ENCODE measurements around the gene OPCML. TPM values are rescaled to one million over a fixed set of nuclear protein-coding genes. Genes with fewer than 3 reads are reported as not detected.

OPCML gene
- total and polyA plus RNA-seq, 5 donors = 0.14 to 2.8 (median 1.1) TPM

DNA sequence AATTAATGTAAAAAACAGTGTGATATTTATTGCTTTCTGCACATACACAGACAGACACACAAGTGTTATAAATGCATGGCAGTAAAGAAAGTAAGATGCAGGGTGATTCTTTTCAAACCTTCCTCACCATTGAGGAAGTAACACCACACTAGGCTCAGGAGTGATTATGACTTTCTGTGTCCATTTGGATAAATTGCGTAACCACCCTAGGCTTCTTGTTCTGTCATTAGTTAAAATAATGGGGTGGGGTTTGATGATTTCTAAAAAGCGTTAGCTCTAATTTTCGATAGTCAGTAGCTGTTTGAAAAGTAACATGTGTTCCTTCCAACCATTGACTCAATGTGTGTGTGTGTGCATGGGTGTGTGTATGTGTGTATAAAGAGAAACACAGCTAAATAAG is 1081.7 kb downstream of the OPCML start:
- H3K4me3 ChIP-seq (ENCODE audit: low read length) = no peak overlapping the region
- no peak overlapping the region for H3K27ac ChIP-seq (ENCODE audit: low read length)
- no peaks in the 10 kb centered on the region for H3K4me1 ChIP-seq (ENCODE audit: control insufficient read depth, insufficient read depth, low read length)
- no peaks in the 10 kb centered on the region for H3K27me3 ChIP-seq (ENCODE audit: control insufficient read depth, insufficient read depth)
- WGBS = 91% methylated on average over 3 of the region's 3 CpGs
- intact Hi-C loops (cut with DNase I) = no loop called here
- ATAC-seq = no peak
- DNase-seq = no peak
- no peaks in the 10 kb centered on the region for H3K9me3 ChIP-seq (ENCODE audit: control insufficient read depth, low read length)

DNA sequence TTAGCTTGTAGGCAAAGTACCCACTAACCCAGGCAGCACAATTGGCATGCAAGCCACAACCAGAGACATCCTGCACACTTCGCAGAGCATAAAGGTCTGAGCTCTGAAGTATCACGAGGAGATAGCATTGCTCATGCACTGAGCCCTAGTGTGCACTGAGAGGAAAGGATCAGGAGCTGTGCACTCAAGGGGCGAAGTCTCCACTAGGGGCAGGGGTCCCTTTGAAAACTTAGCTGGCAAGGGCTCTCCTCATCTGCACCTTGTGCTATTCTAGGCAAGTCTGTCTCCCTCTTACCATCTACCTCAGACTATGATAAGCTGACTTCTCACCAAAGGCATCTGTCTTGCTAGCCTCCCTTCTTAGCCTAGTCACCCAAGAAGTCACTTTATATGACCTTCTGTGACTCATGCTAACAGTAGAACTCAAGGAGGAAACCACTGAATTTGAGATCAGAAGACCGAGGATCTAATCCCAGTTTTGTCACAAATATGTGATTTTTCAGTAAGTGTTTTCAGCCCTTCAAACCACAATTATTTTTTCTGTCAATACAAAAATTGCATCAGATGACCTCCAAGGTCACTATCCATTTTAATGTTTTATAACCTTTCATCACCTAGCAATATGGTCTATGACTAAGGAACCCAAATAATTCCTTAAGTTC is 1083.8 kb downstream of the OPCML start:
- no peak for ATAC-seq
- 87% methylated on average over 4 of the region's 4 CpGs for WGBS
- intact Hi-C loops (cut with DNase I) = no loop called here
- Histone ChIP-seq H3K9me3 (ENCODE audit: control insufficient read depth, low read length) (no peaks in the 10 kb centered on the region), H3K27me3 (ENCODE audit: control insufficient read depth, insufficient read depth) (no peaks in the 10 kb centered on the region), H3K4me3 (ENCODE audit: low read length) (no peak overlapping the region), H3K4me1 (ENCODE audit: control insufficient read depth, insufficient read depth, low read length) (no peaks in the 10 kb centered on the region), H3K27ac (ENCODE audit: low read length) (no peak overlapping the region)
- DNase-seq = no peak

DNA sequence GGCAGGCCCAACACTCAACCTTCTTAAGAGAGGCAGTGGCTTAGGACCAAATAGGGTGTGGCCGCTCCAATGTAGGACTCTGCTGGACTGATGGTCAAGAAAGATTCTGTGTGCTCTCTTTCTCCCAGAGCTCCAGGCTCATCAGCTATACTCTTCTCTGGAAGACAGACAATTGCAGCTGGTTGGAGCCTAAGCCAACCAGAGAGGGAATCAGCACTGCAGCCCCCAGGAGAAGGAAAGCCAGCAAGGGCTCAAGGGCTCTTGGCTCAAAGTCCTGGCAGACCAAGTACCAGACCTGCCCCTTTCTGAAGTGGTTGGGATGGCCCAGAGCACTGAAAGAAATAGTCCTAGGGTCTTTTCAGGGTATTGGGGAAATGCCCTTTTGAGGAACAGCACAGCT is 1084.5 kb downstream of the OPCML start:
- no peaks in the 10 kb centered on the region for H3K9me3 ChIP-seq (ENCODE audit: control insufficient read depth, low read length)
- intact Hi-C loops (cut with DNase I) = no loop called here
- H3K4me1 ChIP-seq (ENCODE audit: control insufficient read depth, insufficient read depth, low read length) = no peaks in the 10 kb centered on the region
- no peak overlapping the region for H3K4me3 ChIP-seq (ENCODE audit: low read length)
- H3K27ac ChIP-seq (ENCODE audit: low read length) = no peak overlapping the region
- 98% methylated on average over 1 of the region's 1 CpG for WGBS
- H3K27me3 ChIP-seq (ENCODE audit: control insufficient read depth, insufficient read depth) = no peaks in the 10 kb centered on the region
- DNase-seq (no peak), ATAC-seq (no peak)

DNA sequence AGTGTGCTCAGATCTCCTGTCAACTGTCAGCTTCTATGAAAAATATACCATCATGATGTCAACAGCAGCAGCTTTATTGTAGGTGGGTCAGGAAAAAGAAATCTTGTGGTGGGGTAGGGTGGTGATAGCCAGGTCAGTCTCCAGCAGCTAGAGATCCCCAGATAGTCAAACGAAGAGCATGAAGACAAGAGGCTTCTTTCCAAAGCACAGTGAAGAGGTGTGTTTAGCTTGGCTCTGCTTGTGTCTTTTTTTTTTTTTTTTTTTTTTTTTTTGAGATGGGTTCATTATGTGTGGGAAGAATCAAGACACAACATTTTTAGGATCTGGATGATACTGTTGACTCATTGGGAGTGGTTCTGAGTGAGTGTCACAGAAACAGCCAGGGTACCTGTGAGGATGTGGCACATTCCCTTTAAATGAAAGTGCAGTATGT is 1086.4 kb downstream of the OPCML start:
- Histone ChIP-seq H3K27me3 (ENCODE audit: control insufficient read depth, insufficient read depth) (no peaks in the 10 kb centered on the region), H3K4me3 (ENCODE audit: low read length) (no peak overlapping the region), H3K27ac (ENCODE audit: low read length) (no peak overlapping the region), H3K9me3 (ENCODE audit: control insufficient read depth, low read length) (no peaks in the 10 kb centered on the region), H3K4me1 (ENCODE audit: control insufficient read depth, insufficient read depth, low read length) (no peaks in the 10 kb centered on the region)
- no peak for DNase-seq
- intact Hi-C loops (cut with DNase I) = no loop called here
- no peak for ATAC-seq
- 44% methylated on average over 1 of the region's 1 CpG for WGBS

DNA sequence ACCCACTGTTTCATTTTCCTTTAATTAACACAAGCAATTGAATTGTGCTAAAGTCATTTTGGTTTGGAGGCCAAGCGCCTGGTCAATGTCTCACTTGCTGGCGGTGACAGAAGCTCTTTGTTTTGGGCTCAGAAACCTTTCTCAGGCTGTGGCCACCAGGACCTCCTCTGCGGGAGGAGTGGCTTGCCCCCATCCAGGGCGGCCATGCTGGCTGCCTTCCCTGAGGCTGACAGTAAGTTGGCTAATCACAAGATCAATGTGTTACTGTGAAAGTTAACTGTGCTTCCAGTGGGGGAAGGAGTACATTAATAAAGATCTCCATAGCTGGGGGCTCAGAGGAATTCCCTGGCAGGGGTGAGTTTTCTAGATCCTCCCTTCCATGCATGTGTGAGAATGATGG is 1087.4 kb downstream of the OPCML start:
- 78% methylated on average over 4 of the region's 4 CpGs for WGBS
- no peaks in the 10 kb centered on the region for H3K9me3 ChIP-seq (ENCODE audit: control insufficient read depth, low read length)
- DNase-seq (no peak), ATAC-seq (no peak)
- H3K27ac ChIP-seq (ENCODE audit: low read length) = no peak overlapping the region
- no peaks in the 10 kb centered on the region for H3K4me1 ChIP-seq (ENCODE audit: control insufficient read depth, insufficient read depth, low read length)
- intact Hi-C loops (cut with DNase I) = no loop called here
- no peak overlapping the region for H3K4me3 ChIP-seq (ENCODE audit: low read length)
- no peaks in the 10 kb centered on the region for H3K27me3 ChIP-seq (ENCODE audit: control insufficient read depth, insufficient read depth)

DNA sequence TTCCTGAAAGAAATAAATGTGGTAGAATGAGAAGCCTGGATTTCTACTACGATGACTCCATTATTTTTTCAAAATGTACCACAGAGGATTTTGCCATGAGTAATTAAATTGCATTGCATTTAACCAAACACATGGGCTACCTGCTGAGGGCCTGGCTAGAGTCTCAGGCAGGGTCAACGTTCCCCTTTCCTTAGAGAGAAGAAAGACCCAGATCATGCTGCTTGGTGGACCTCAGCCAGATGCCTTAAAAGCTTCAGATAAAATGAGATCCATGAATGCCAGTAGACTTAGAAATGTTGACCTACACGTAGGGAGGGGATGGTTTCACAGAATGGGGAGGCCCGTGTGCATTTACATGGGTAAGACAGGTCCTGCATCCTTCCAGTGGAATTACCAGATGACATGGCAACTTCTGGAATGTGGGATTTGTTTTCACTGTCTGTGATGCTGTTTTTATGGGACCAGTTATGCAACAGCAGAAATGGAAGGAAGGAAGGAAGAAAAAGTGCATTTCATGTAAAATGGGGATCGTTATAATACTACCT is 1092.5 kb downstream of the OPCML start:
- Histone ChIP-seq H3K27me3 (ENCODE audit: control insufficient read depth, insufficient read depth) (no peaks in the 10 kb centered on the region), H3K4me1 (ENCODE audit: control insufficient read depth, insufficient read depth, low read length) (no peaks in the 10 kb centered on the region), H3K9me3 (ENCODE audit: control insufficient read depth, low read length) (no peaks in the 10 kb centered on the region), H3K27ac (ENCODE audit: low read length) (no peak overlapping the region), H3K4me3 (ENCODE audit: low read length) (no peak overlapping the region)
- ATAC-seq = no peak
- intact Hi-C loops (cut with DNase I) = no loop called here
- WGBS = 68% methylated on average over 5 of the region's 5 CpGs
- no peak for DNase-seq

DNA sequence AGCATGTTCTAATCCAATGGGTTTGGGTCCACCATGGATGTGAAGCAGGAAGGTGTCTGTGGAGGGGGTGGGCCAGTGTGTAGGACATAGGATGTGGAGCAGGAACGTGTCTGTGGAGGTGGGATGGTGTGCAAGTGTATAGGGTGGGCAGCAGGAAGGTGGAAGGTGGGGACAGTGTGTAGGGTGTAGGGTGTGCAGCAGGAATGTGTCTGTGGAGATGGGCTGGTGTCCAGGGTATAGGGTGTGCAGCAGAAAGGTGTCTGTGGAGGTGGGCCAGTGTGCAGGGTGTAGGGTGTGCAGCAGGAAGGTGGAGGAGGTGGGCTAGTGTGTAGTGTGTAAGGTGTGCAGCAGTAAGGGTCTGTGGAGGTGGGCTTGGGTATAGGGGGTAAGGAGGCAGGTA is 1093.9 kb downstream of the OPCML start:
- 73% methylated on average over 1 of the region's 1 CpG for WGBS

DNA sequence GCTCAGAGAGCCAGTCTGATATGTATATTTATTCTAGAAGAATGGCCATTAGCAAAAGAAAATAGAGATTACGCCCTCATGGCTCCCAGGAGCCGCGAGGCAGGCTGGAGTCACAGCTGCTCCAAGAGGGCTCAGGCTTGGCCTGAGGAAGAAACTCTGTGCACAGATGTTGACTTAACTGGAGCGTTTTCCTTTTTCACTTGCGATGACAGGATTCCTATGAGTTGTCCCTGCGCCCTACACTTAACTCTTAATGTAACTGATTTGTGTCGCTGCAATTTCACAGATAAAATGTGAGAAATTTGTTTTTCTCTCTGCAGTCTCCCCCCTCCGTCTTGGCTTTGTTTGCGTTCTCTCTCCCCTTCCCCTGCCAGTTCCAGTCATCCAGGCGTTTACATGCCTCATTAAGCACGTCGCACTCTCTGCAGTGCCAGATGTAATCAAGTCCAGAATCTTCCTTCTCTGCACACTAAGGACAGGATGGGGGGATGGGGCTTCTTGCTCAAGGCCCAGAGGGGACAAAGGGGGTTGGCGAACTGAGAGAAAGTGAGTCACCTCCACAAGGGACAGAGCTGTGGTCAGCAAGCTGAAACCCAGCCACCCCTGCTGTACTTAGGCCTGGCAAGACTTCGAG is 1101.8 kb downstream of the OPCML start:
- Histone ChIP-seq H3K27me3 (ENCODE audit: control insufficient read depth, insufficient read depth) (no peaks in the 10 kb centered on the region), H3K9me3 (ENCODE audit: control insufficient read depth, low read length) (no peaks in the 10 kb centered on the region), H3K4me3 (ENCODE audit: low read length) (no peak overlapping the region), H3K4me1 (ENCODE audit: control insufficient read depth, insufficient read depth, low read length) (no peaks in the 10 kb centered on the region), H3K27ac (ENCODE audit: low read length) (no peak overlapping the region)
- intact Hi-C loops (cut with DNase I) = no loop called here
- WGBS = 30% methylated on average over 14 of the region's 14 CpGs
- ATAC-seq (peak; percentile 78 to 80), DNase-seq (peak in 2 of 3 donors; percentile 15 to 54)

More for the DNA sequence above, 1093.9 kb downstream of the OPCML start:
- Histone ChIP-seq H3K27me3 (ENCODE audit: control insufficient read depth, insufficient read depth) (no peaks in the 10 kb centered on the region), H3K9me3 (ENCODE audit: control insufficient read depth, low read length) (no peaks in the 10 kb centered on the region), H3K4me3 (ENCODE audit: low read length) (no peak overlapping the region), H3K4me1 (ENCODE audit: control insufficient read depth, insufficient read depth, low read length) (no peaks in the 10 kb centered on the region), H3K27ac (ENCODE audit: low read length) (no peak overlapping the region)
- DNase-seq (no peak), ATAC-seq (no peak)
- intact Hi-C loops (cut with DNase I) = no loop called here

DNA sequence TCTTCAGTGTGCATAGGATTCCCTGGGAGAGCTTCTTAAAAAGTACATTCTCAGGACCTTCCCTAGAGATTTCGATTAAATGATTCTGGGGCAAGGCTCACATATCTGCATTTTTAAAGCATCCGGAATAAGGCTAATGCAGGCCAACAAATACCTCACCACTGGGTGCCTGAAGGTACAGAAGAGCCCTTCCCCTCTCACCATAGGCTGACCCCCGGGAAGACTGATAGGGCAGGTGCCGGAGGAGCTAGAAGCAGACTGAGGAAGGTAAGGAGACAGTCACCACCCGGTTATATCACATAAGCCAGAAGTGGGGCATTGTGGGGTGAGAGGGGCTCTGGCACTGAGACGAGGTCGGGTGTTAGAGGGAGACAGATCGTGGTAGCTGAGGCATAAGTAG is 1102.6 kb downstream of the OPCML start:
- no peak overlapping the region for H3K4me3 ChIP-seq (ENCODE audit: low read length)
- H3K4me1 ChIP-seq (ENCODE audit: control insufficient read depth, insufficient read depth, low read length) = no peaks in the 10 kb centered on the region
- 76% methylated on average over 8 of the region's 8 CpGs for WGBS
- no peaks in the 10 kb centered on the region for H3K9me3 ChIP-seq (ENCODE audit: control insufficient read depth, low read length)
- intact Hi-C loops (cut with DNase I) = no loop called here
- no peak overlapping the region for H3K27ac ChIP-seq (ENCODE audit: low read length)
- DNase-seq (no peak), ATAC-seq (peak in 1 of 2 donors; percentile 13)
- no peaks in the 10 kb centered on the region for H3K27me3 ChIP-seq (ENCODE audit: control insufficient read depth, insufficient read depth)

DNA sequence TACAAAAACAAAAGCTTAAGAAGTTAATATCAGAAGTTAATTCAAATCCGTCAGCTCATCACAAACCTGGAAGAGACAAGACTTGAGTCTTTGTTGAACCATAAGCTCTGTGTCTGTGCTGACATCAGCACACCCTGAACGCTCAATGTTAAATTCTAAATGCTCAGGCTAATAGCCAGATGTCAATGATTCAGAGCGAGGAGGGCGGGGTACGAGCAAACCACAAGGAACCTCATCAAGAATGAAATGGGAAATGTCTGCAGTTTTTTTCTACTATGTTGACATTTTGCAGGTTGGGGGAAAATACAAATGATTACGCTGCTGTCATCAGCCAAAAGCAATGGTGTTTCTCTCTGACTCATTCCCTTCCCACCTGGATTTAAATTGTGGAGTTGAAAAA is 1104.7 kb downstream of the OPCML start:
- H3K4me1 ChIP-seq (ENCODE audit: control insufficient read depth, insufficient read depth, low read length) = no peaks in the 10 kb centered on the region
- H3K4me3 ChIP-seq (ENCODE audit: low read length) = no peak overlapping the region
- DNase-seq = no peak
- intact Hi-C loops (cut with DNase I) = no loop called here
- ATAC-seq = no peak
- 75% methylated on average over 6 of the region's 6 CpGs for WGBS
- no peaks in the 10 kb centered on the region for H3K9me3 ChIP-seq (ENCODE audit: control insufficient read depth, low read length)
- H3K27me3 ChIP-seq (ENCODE audit: control insufficient read depth, insufficient read depth) = no peaks in the 10 kb centered on the region
- H3K27ac ChIP-seq (ENCODE audit: low read length) = no peak overlapping the region

DNA sequence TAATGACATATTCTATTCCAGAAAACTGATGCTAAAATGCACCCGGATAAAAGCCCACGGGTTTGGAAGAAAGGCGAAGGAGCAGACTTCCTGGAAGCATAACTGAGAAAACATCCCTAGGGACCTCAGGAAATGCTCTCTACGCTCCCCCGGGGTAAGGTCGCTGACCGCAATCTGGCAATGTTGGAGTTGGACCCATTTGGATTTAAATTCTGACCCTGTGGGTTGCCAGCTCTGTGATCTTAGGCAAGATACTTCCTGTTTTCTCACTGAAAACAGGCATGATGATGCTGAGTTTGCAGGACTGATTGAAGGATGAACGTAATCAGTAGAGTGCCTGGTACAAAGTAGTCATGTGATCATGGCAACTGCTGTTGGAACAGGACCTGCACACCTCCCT is 1107.9 kb downstream of the OPCML start:
- Histone ChIP-seq H3K4me3 (ENCODE audit: low read length) (no peak overlapping the region), H3K27ac (ENCODE audit: low read length) (no peak overlapping the region), H3K27me3 (ENCODE audit: control insufficient read depth, insufficient read depth) (no peaks in the 10 kb centered on the region), H3K4me1 (ENCODE audit: control insufficient read depth, insufficient read depth, low read length) (no peaks in the 10 kb centered on the region), H3K9me3 (ENCODE audit: control insufficient read depth, low read length) (no peaks in the 10 kb centered on the region)
- DNase-seq (no peak), ATAC-seq (no peak)
- 54% methylated on average over 8 of the region's 8 CpGs for WGBS
- intact Hi-C loops (cut with DNase I) = no loop called here

All from right cardiac atrium (tissue), 5 donors.